ENCODE measurements around the gene NAGA.

GRCh38 chr22:42060489-42060888 lies 10.1 kb downstream of the NAGA start:
- TF ChIP-seq CTCF (IDR thresholded peaks at IDR 0.05) (no peak), POLR2A (IDR thresholded peaks at IDR 0.05) (no peak)
